ENCODE results near the gene SLC6A13. TPM values are rescaled to one million over a fixed set of nuclear protein-coding genes. Genes with fewer than 3 reads are reported as not detected.
A peak's percentile ranks its signal among the peaks of the same experiment; 100 is the strongest.

Gene SLC6A13
- polyA plus RNA-seq, 2 of the 4 experiments (the other 2 are of a cell fraction): 0.43 to 0.49 TPM

DNA sequence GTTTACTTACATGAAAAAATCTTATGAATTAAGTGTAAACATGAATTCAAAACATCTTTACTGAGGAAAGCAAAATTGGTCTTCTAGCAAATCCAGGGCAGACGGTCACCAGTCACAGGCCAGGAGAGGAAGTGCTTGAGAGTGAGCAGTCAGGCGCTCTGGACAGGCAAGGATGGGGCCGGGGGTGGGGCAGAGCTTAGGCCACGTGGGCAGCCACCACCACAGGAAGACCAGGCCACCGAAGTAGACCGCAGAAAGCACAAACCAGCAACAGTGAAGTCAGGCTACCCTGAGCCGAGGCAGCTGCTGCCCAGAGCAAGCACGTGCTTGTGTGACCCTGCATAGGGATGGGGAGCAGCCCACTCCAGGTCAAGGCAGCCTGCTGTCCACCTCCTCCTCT, 82.2 kb downstream of the SLC6A13 start:
- WGBS (ENCODE audit: missing lambda C conversion rate): 79% methylated on average over 8 of the region's 8 CpGs
- H3K27ac ChIP-seq: no peak overlapping the region
- no peak for TF ChIP-seq CHD4 (IDR thresholded peaks at IDR 0.05; ENCODE audit: borderline replicate concordance)
- TF ChIP-seq FOSL2 (IDR thresholded peaks at IDR 0.05): no peak
- TF ChIP-seq FOSL2 (CRISPR knock-in tag; IDR thresholded peaks at IDR 0.05): no peak
- no peak for TF ChIP-seq MYC (IDR thresholded peaks at IDR 0.05; ENCODE audit: borderline replicate concordance, low read length)
- TF ChIP-seq BHLHE40 (IDR thresholded peaks at IDR 0.05; ENCODE audit: low read depth, low read length): no peak
- H3K4me1 ChIP-seq: peaks cover 35% of the 10 kb centered on the region
- no peak overlapping the region for H3K4me3 ChIP-seq
- no peak overlapping the region for H3K4me2 ChIP-seq
- ChIA-PET POLR2A (no interaction called here), CTCF (interaction anchor here (3.4 kb wide), 1 partner anchor 9 kb away, joined by 24 read pairs; no protein-coding TSS in a partner anchor)
- ATAC-seq (no peak), FAIRE-seq (no peak), DNase-seq (ENCODE audit: low read depth in 1 of 2, low spot score in 1 of 2) (no peak)
- H3K9me3 ChIP-seq: no peaks in the 10 kb centered on the region

DNA sequence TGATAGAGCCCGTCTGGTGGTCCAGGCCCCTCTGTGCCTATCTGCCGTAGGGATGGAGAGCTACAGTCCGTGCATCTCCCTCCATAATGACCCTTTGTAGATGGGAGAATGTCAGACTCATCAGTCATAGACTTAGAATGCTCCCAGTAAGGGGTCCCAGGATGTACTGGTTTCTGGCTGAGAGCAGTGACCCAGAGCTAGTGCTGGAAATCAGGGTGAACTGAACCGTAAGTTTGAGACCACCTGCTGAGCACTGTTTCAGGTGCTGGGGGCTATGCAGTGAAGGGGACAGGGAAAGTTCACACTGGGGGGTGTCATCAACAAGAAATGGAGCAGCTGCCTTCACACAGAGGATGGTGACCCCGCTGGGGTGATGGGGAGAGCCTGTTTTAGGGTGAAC, 82.8 kb downstream of the SLC6A13 start:
- Histone ChIP-seq H3K9me3 (no peaks in the 10 kb centered on the region), H3K4me2 (no peak overlapping the region), H3K27ac (peak overlapping the region in 1 of 2 experiments; percentile 76; a peak in 2 of 6 replicates), H3K4me3 (no peak overlapping the region), H3K4me1 (peaks cover 35% of the 10 kb centered on the region)
- FAIRE-seq (no peak), DNase-seq (ENCODE audit: low read depth in 1 of 2, low spot score in 1 of 2) (no peak), ATAC-seq (no peak)
- ChIA-PET POLR2A (no interaction called here), CTCF (interaction anchor here (1.0 to 3.4 kb wide), 4 partner anchors 9 to 69 kb away, joined by 3 to 24 read pairs (median 6); no protein-coding TSS in a partner anchor)
- 83% methylated on average over 5 of the region's 5 CpGs for WGBS (ENCODE audit: missing lambda C conversion rate)
- TF ChIP-seq, protein P1, sequence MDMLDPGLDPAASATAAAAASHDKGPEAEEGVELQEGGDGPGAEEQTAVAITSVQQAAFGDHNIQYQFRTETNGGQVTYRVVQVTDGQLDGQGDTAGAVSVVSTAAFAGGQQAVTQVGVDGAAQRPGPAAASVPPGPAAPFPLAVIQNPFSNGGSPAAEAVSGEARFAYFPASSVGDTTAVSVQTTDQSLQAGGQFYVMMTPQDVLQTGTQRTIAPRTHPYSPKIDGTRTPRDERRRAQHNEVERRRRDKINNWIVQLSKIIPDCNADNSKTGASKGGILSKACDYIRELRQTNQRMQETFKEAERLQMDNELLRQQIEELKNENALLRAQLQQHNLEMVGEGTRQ (IDR thresholded peaks at IDR 0.05): no peak
- TF ChIP-seq EHMT2 (IDR thresholded peaks at IDR 0.05; ENCODE audit: low read depth) (no peak), GATA3 (IDR thresholded peaks at IDR 0.05; ENCODE audit: borderline replicate concordance) (no peak), HOXA7 (CRISPR knock-in tag; IDR thresholded peaks at IDR 0.05) (no peak), PHF8 (IDR thresholded peaks at IDR 0.05; ENCODE audit: borderline replicate concordance, low read depth) (no peak), JUN (IDR thresholded peaks at IDR 0.05) (no peak), MAFK (IDR thresholded peaks at IDR 0.05; ENCODE audit: partially characterized antibody) (no peak), POLR2AphosphoS2 (conservative IDR thresholded peaks at IDR 0.05; ENCODE audit: low read length) (no peak), JUNB (IDR thresholded peaks at IDR 0.05) (no peak), MYC (IDR thresholded peaks at IDR 0.05; ENCODE audit: borderline replicate concordance, low read length) (no peak), TFCP2L1 (CRISPR knock-in tag; IDR thresholded peaks at IDR 0.05) (no peak), HEYL (CRISPR knock-in tag; IDR thresholded peaks at IDR 0.05) (no peak), ZSCAN20 (CRISPR knock-in tag; IDR thresholded peaks at IDR 0.05) (no peak), NPAS2 (CRISPR knock-in tag; IDR thresholded peaks at IDR 0.05; ENCODE audit: borderline replicate concordance) (no peak), HOXB13 (CRISPR knock-in tag; IDR thresholded peaks at IDR 0.05; ENCODE audit: low read depth) (no peak), FOSB (CRISPR knock-in tag; IDR thresholded peaks at IDR 0.05) (no peak), ZFP36 (IDR thresholded peaks at IDR 0.05; ENCODE audit: borderline replicate concordance, partially characterized antibody) (no peak)
- TF ChIP-seq, protein P2, sequence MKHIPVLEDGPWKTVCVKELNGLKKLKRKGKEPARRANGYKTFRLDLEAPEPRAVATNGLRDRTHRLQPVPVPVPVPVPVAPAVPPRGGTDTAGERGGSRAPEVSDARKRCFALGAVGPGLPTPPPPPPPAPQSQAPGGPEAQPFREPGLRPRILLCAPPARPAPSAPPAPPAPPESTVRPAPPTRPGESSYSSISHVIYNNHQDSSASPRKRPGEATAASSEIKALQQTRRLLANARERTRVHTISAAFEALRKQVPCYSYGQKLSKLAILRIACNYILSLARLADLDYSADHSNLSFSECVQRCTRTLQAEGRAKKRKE (CRISPR knock-in tag; IDR thresholded peaks at IDR 0.05; ENCODE audit: low read depth): no peak
- TF ChIP-seq, protein P3, sequence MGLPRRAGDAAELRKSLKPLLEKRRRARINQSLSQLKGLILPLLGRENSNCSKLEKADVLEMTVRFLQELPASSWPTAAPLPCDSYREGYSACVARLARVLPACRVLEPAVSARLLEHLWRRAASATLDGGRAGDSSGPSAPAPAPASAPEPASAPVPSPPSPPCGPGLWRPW (IDR thresholded peaks at IDR 0.05): no peak
- TF ChIP-seq, protein P4, sequence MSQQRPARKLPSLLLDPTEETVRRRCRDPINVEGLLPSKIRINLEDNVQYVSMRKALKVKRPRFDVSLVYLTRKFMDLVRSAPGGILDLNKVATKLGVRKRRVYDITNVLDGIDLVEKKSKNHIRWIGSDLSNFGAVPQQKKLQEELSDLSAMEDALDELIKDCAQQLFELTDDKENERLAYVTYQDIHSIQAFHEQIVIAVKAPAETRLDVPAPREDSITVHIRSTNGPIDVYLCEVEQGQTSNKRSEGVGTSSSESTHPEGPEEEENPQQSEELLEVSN (IDR thresholded peaks at IDR 0.05; ENCODE audit: borderline replicate concordance, low read depth): no peak
